CD4-positive, alpha-beta T cell (primary cell): ENCODE data around the gene GRIA1. TPM values are rescaled to one million over a fixed set of nuclear protein-coding genes. Genes with fewer than 3 reads are reported as not detected.

Source experiments
- ATAC-seq: fragments of 200-7000 bp; cut with Tn5 transposase; one replicate; pipeline ENCODE4 v1.10.0; 2022; ENCODE audit warnings: mild to moderate bottlenecking; ENCODE audit not compliant: poor library complexity
- CTCF ChIA-PET: fragments of 350-600 bp; sonication (Branson Sonifier 250); formaldehyde crosslinking; loops from one replicate; lab custom pipeline; 2021; ENCODE audit warnings: antibody characterized with exemption, inconsistent platforms; lab: Charles Lee
- POLR2A ChIA-PET: fragments of 350-600 bp; sonication (Branson Sonifier 250); formaldehyde crosslinking; loops from one replicate; lab custom pipeline; 2021; ENCODE audit warnings: antibody characterized with exemption, inconsistent platforms; lab: Charles Lee
- DNase-seq, 14 experiments: peaks; one replicate each; pipeline ENCODE4 v3.0.0-alpha.2; 2013 to 2020; ENCODE audit warnings: mixed read lengths in 2 of 14
- H3K27ac ChIP-seq, 2 donors: one replicate each; pipeline versions ENCODE4 v1.5.1 to v1.7.0; 2013; ENCODE audit warnings: low read length in 2 of 2, low read depth in 1 of 2, mild to moderate bottlenecking in 1 of 2
- H3K27me3 ChIP-seq, 2 experiments: 1 replicate in 1 of 2; 2 replicates in 1 of 2; pipeline versions ENCODE4 v1.6.1 to v1.7.0; 2013; ENCODE audit warnings: low read length in 2 of 2, control low read depth in 1 of 2, mild to moderate bottlenecking in 1 of 2, moderate library complexity in 1 of 2; ENCODE audit not compliant: insufficient read depth in 2 of 2, control insufficient read depth in 1 of 2
- H3K36me3 ChIP-seq: one replicate; pipeline ENCODE4 v1.6.1; 2013; ENCODE audit warnings: low read length, control low read depth; ENCODE audit not compliant: insufficient read depth
- H3K4me1 ChIP-seq: one replicate; pipeline ENCODE4 v1.6.1; 2013; ENCODE audit warnings: low read length, control low read depth; ENCODE audit not compliant: insufficient read depth
- H3K4me3 ChIP-seq: one replicate; pipeline ENCODE4 v1.5.1; 2013; ENCODE audit warnings: mild to moderate bottlenecking, low read length, moderate library complexity
- H3K9me3 ChIP-seq, 2 experiments: 1 replicate in 1 of 2; 2 replicates in 1 of 2; pipeline versions ENCODE4 v1.6.1 to v1.7.0; 2013; ENCODE audit warnings: low read length in 2 of 2, mild to moderate bottlenecking in 2 of 2, control low read depth in 1 of 2, moderate library complexity in 1 of 2; ENCODE audit not compliant: control insufficient read depth in 1 of 2, insufficient read depth in 1 of 2
- H3K27ac Mint-ChIP-seq: one replicate; pipeline ENCODE4 v1.8.0; 2020; ENCODE audit warnings: mixed read lengths
- H3K27me3 Mint-ChIP-seq: one replicate; pipeline ENCODE4 v1.8.0; 2021; ENCODE audit warnings: mixed read lengths
- H3K36me3 Mint-ChIP-seq: one replicate; pipeline ENCODE4 v1.8.0; 2021; ENCODE audit warnings: low read depth, mixed read lengths
- H3K4me1 Mint-ChIP-seq: one replicate; pipeline ENCODE4 v1.8.0; 2021; ENCODE audit warnings: low read depth, mixed read lengths
- H3K4me3 Mint-ChIP-seq: one replicate; pipeline ENCODE4 v1.8.0; 2020; ENCODE audit warnings: mild to moderate bottlenecking, mixed read lengths
- H3K9me3 Mint-ChIP-seq: one replicate; pipeline ENCODE4 v1.8.0; 2020; ENCODE audit warnings: mixed read lengths
- intact Hi-C, 2 experiments: fragments of 100-400 bp; cut with DNase I in 1 of 2; cut with micrococcal nuclease in 1 of 2; formaldehyde crosslinking; loops; one replicate each; pipeline versions ENCODE4 v1.15.1 to v1.9.0; 2023 to 2025; cut with DNase I, micrococcal nuclease
- total RNA-seq, 174 experiments: library from RNA in 2 of 174; stranded (reverse) in 2 of 174; gene quantifications; one replicate each; pipeline ENCODE4 v1.2.3 and lab custom pipeline; 2021 to 2026
- TF ChIP-seq, protein P1 (sequence below): fragments of 200-600 bp; IDR thresholded peaks from one replicate; pipeline ENCODE4 v1.8.0; 2022; ENCODE audit warnings: antibody characterized with exemption, mild to moderate bottlenecking

GRIA1 gene
- total RNA-seq, 2 experiments from 2014 or later, result not detected

DNA sequence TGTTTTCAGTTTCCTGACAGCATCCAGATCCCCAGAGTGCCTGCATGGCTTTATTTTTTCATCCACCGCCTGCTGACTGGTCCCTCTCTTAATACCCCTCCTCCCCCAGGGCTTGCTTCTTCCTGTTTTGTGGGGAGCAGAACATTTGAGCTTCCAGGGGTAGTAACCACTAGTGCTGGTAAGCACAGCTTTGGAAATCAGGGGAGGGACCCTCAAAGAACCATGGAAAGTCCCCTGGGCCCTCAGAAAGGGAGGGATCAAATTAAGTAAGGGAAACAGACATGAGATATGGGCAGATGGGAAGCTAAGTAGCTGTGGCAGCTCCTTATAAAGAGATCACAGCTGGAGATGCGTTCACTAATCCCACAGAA, 26.8 kb downstream of the GRIA1 start:
- ChIA-PET CTCF (no interaction called here), POLR2A (no interaction called here)
- no peak for DNase-seq

DNA sequence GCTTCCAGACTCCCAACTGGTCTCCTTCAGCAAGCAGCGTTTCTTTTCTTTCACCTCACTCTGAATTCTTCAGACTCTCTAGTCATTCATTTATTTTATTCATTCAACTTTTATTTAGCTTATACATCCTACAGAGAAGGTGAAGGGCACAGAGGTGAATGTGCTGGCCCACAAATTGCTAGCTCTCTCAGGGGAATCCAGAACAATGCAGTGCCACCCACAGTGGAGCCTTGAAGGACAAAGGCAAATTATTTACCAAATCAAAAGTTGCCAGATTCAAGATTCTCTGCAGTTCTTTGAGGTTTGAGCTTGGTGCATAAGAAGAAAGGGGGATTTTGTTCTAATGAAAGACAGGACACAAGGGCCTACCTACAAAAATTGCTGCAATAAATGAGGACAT, 29.7 kb downstream of the GRIA1 start:
- H3K9me3 ChIP-seq, result peaks cover 0 to 4% of the 10 kb centered on the region in 2 experiments
- ATAC-seq (no peak), DNase-seq (no peak)
- no peaks in the 10 kb centered on the region for H3K36me3 ChIP-seq
- H3K4me3 ChIP-seq, result no peak overlapping the region
- no peak overlapping the region for H3K4me3 Mint-ChIP-seq
- no peak overlapping the region for H3K27ac Mint-ChIP-seq
- H3K27me3 Mint-ChIP-seq, result no peaks in the 10 kb centered on the region
- TF ChIP-seq, protein P1, sequence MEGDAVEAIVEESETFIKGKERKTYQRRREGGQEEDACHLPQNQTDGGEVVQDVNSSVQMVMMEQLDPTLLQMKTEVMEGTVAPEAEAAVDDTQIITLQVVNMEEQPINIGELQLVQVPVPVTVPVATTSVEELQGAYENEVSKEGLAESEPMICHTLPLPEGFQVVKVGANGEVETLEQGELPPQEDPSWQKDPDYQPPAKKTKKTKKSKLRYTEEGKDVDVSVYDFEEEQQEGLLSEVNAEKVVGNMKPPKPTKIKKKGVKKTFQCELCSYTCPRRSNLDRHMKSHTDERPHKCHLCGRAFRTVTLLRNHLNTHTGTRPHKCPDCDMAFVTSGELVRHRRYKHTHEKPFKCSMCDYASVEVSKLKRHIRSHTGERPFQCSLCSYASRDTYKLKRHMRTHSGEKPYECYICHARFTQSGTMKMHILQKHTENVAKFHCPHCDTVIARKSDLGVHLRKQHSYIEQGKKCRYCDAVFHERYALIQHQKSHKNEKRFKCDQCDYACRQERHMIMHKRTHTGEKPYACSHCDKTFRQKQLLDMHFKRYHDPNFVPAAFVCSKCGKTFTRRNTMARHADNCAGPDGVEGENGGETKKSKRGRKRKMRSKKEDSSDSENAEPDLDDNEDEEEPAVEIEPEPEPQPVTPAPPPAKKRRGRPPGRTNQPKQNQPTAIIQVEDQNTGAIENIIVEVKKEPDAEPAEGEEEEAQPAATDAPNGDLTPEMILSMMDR, result no peak
- no peaks in the 10 kb centered on the region for H3K4me1 Mint-ChIP-seq
- intact Hi-C loops, result no loop called here
- no peaks in the 10 kb centered on the region for H3K36me3 Mint-ChIP-seq
- CTCF ChIA-PET, result no interaction called here
- no peaks in the 10 kb centered on the region for H3K27me3 ChIP-seq
- POLR2A ChIA-PET, result no interaction called here
- peaks cover 2% of the 10 kb centered on the region for H3K9me3 Mint-ChIP-seq
- H3K27ac ChIP-seq, result no peak overlapping the region
- H3K4me1 ChIP-seq, result no peaks in the 10 kb centered on the region

More for the DNA sequence above, 26.8 kb downstream of the GRIA1 start:
- TF ChIP-seq, protein P1, result no peak
- no peaks in the 10 kb centered on the region for H3K36me3 ChIP-seq
- intact Hi-C loops, result no loop called here
- no peak overlapping the region for H3K4me3 ChIP-seq
- no peaks in the 10 kb centered on the region for H3K27me3 Mint-ChIP-seq
- peaks cover 5% of the 10 kb centered on the region for H3K9me3 Mint-ChIP-seq
- no peak overlapping the region for H3K27ac ChIP-seq
- no peak for ATAC-seq
- no peaks in the 10 kb centered on the region for H3K27me3 ChIP-seq
- H3K27ac Mint-ChIP-seq, result no peak overlapping the region
- no peaks in the 10 kb centered on the region for H3K36me3 Mint-ChIP-seq
- H3K9me3 ChIP-seq, result peaks cover 0 to 6% of the 10 kb centered on the region in 2 experiments
- no peaks in the 10 kb centered on the region for H3K4me1 ChIP-seq
- no peaks in the 10 kb centered on the region for H3K4me1 Mint-ChIP-seq
- H3K4me3 Mint-ChIP-seq, result no peak overlapping the region

DNA sequence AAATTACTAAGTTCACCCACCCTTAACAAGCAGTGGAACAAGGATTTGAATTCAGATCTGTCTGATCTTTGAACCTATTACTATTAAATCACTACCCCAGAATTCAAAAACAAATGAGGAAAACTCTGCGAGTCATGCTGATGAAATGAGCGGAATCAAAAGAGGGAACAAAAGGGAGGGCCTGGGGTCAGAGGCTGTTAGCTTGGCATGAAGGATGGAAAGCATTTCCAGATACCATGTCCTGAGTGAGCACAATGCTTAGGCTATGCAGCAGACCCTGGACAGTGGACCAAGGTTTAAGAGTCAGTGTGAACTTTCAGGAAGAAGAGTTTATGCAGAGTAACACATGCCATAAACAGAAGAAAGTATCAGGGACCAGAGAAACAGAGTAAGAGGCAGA, 30.5 kb downstream of the GRIA1 start:
- CTCF ChIA-PET, result no interaction called here
- H3K4me1 Mint-ChIP-seq, result no peaks in the 10 kb centered on the region
- TF ChIP-seq, protein P1, result no peak
- no peaks in the 10 kb centered on the region for H3K27me3 ChIP-seq
- POLR2A ChIA-PET, result no interaction called here
- no peak for DNase-seq
- H3K4me3 Mint-ChIP-seq, result no peak overlapping the region
- peaks cover 0 to 4% of the 10 kb centered on the region in 2 experiments for H3K9me3 ChIP-seq
- H3K27me3 Mint-ChIP-seq, result no peaks in the 10 kb centered on the region
- H3K27ac ChIP-seq, result no peak overlapping the region
- no peak for ATAC-seq
- H3K27ac Mint-ChIP-seq, result no peak overlapping the region
- no peaks in the 10 kb centered on the region for H3K4me1 ChIP-seq
- H3K36me3 ChIP-seq, result no peaks in the 10 kb centered on the region
- H3K4me3 ChIP-seq, result no peak overlapping the region
- no peaks in the 10 kb centered on the region for H3K36me3 Mint-ChIP-seq
- no peaks in the 10 kb centered on the region for H3K9me3 Mint-ChIP-seq
- intact Hi-C loops, result no loop called here
